WTC11 (cell line): Measurements from ENCODE around the gene CA10. TPM values are rescaled to one million over a fixed set of nuclear protein-coding genes. Genes with fewer than 3 reads are reported as not detected.

Source experiments
- ATAC-seq: fragments of 200-7000 bp; cut with Tn5 transposase; 2 replicates; pipeline ENCODE4 v1.10.0; 2021; ENCODE audit warnings: mild to moderate bottlenecking, moderate library complexity
- CTCF ChIA-PET: fragments of 300-600 bp; sonication (Branson Sonifier 250); formaldehyde crosslinking; loops from one replicate; lab custom pipeline; 2021; ENCODE audit warnings: antibody characterized with exemption; lab: Charles Lee
- POLR2A ChIA-PET: fragments of 350-600 bp; sonication (Branson Sonifier 250); formaldehyde crosslinking; loops from one replicate; lab custom pipeline; 2021; ENCODE audit warnings: antibody characterized with exemption; lab: Charles Lee
- DNase-seq: peaks from one replicate; pipeline ENCODE4 v3.0.0; 2021; ENCODE audit warnings: low spot score
- H3K27ac Mint-ChIP-seq: 2 replicates; pipeline ENCODE4 v1.8.0; 2021; ENCODE audit warnings: mixed read lengths
- H3K27me3 Mint-ChIP-seq: 2 replicates; pipeline ENCODE4 v1.8.0; 2021; ENCODE audit warnings: low read depth, mild to moderate bottlenecking, moderate library complexity, mixed read lengths
- H3K36me3 Mint-ChIP-seq: 2 replicates; pipeline ENCODE4 v1.8.0; 2021; ENCODE audit warnings: mixed read lengths
- H3K4me1 Mint-ChIP-seq: 2 replicates; pipeline ENCODE4 v1.8.0; 2022; ENCODE audit warnings: mixed read lengths
- H3K4me3 Mint-ChIP-seq: 2 replicates; pipeline ENCODE4 v1.8.0; 2021; ENCODE audit warnings: mild to moderate bottlenecking, moderate library complexity, mixed read lengths
- H3K9me3 Mint-ChIP-seq: 2 replicates; pipeline ENCODE4 v1.8.0; 2021; ENCODE audit warnings: mixed read lengths
- AR ChIP-seq: fragments of 250-450 bp; sonication (Bioruptor Pico); IDR thresholded peaks from 2 replicates; pipeline ENCODE4 v1.9.0; 2021; ENCODE audit warnings: mild to moderate bottlenecking
- ARID4B ChIP-seq: sonication (generic); formaldehyde crosslinking; IDR thresholded peaks from 2 replicates; pipeline ENCODE4 v1.8.0; 2023; ENCODE audit warnings: missing genetic modification reagents, mild to moderate bottlenecking, borderline replicate concordance
- ATF1 ChIP-seq: sonication (generic); formaldehyde crosslinking; IDR thresholded peaks from 2 replicates; pipeline ENCODE4 v1.8.1; 2023; ENCODE audit warnings: mild to moderate bottlenecking, moderate library complexity, missing genetic modification reagents
- ATF2 ChIP-seq: sonication (generic); formaldehyde crosslinking; IDR thresholded peaks from 2 replicates; pipeline ENCODE4 v1.8.1; 2022; ENCODE audit warnings: low read depth, missing genetic modification reagents, borderline replicate concordance
- ATF3 ChIP-seq: sonication (generic); formaldehyde crosslinking; conservative IDR thresholded peaks from 2 replicates; pipeline ENCODE4 v1.8.1; 2022; ENCODE audit warnings: mild to moderate bottlenecking, missing genetic modification reagents
- CBFB ChIP-seq: sonication (generic); formaldehyde crosslinking; IDR thresholded peaks from 2 replicates; pipeline ENCODE4 v1.8.1; 2022; ENCODE audit warnings: mild to moderate bottlenecking, low read depth, missing genetic modification reagents
- EMX1 ChIP-seq: fragments of 250-450 bp; sonication (Bioruptor Pico); IDR thresholded peaks from 2 replicates; pipeline ENCODE4 v1.8.0; 2021; ENCODE audit warnings: mild to moderate bottlenecking
- ESRRA ChIP-seq: sonication (generic); formaldehyde crosslinking; IDR thresholded peaks from 2 replicates; pipeline ENCODE4 v1.8.1; 2022; ENCODE audit warnings: mild to moderate bottlenecking, missing genetic modification reagents, borderline replicate concordance
- MAX ChIP-seq: sonication (generic); formaldehyde crosslinking; IDR thresholded peaks from 2 replicates; pipeline ENCODE4 v1.8.0; 2022; ENCODE audit warnings: mild to moderate bottlenecking, missing genetic modification reagents
- PRRX2 ChIP-seq: fragments of 250-450 bp; sonication (Bioruptor Pico); IDR thresholded peaks from 2 replicates; pipeline ENCODE4 v1.8.0; 2021; ENCODE audit warnings: mild to moderate bottlenecking
- SMAD3 ChIP-seq: sonication (generic); formaldehyde crosslinking; IDR thresholded peaks from 2 replicates; pipeline ENCODE4 v1.8.0; 2022; ENCODE audit warnings: missing genetic modification reagents, mild to moderate bottlenecking, borderline replicate concordance
- SMAD4 ChIP-seq: sonication (generic); formaldehyde crosslinking; IDR thresholded peaks from 2 replicates; pipeline ENCODE4 v1.8.0; 2022; ENCODE audit warnings: mild to moderate bottlenecking, missing genetic modification reagents
- ZNF121 ChIP-seq: sonication (generic); formaldehyde crosslinking; IDR thresholded peaks from 2 replicates; pipeline ENCODE4 v1.8.0; 2023; ENCODE audit warnings: missing genetic modification reagents
- ZNF138 ChIP-seq: sonication (generic); formaldehyde crosslinking; conservative IDR thresholded peaks from 2 replicates; pipeline ENCODE4 v1.8.1; 2022; ENCODE audit warnings: mild to moderate bottlenecking, moderate library complexity, missing genetic modification reagents
- ZNF425 ChIP-seq: fragments of 250-450 bp; sonication (Bioruptor Pico); conservative IDR thresholded peaks from 2 replicates; pipeline ENCODE4 v1.9.0; 2021; ENCODE audit warnings: mild to moderate bottlenecking
- total RNA-seq: library from RNA; stranded (reverse); gene quantifications from 3 replicates; pipeline ENCODE4 v1.2.3, GENCODE V29; 2021

CA10 gene
- total RNA-seq, 1 experiment from 2014 or later = 0.90 TPM

GRCh38 chr17:51820766-51821165, 337.7 kb downstream of the CA10 start:
- H3K27me3 Mint-ChIP-seq = peaks cover 3% of the 10 kb centered on the region; the same call in 1 of the 2 replicates
- ATAC-seq (no peak), DNase-seq (no peak)
- H3K9me3 Mint-ChIP-seq = peaks cover 75% of the 10 kb centered on the region
- no peak overlapping the region for H3K4me3 Mint-ChIP-seq
- no peaks in the 10 kb centered on the region for H3K4me1 Mint-ChIP-seq
- ChIA-PET POLR2A (no interaction called here), CTCF (interaction anchor here (1.4 kb wide), 1 partner anchor 56 kb away, joined by 3 read pairs; no protein-coding TSS in a partner anchor)
- no peak for TF ChIP-seq ESRRA
- no peak for TF ChIP-seq EMX1
- peaks cover 38% of the 10 kb centered on the region for H3K36me3 Mint-ChIP-seq
- H3K27ac Mint-ChIP-seq = no peak overlapping the region

- POLR2A ChIA-PET = no interaction called here
- Mint-ChIP-seq H3K4me1 (no peaks in the 10 kb centered on the region), H3K36me3 (peaks cover 36% of the 10 kb centered on the region), H3K27me3 (peaks cover 6% of the 10 kb centered on the region; the same call in 1 of the 2 replicates), H3K9me3 (peaks cover 72% of the 10 kb centered on the region), H3K4me3 (no peak overlapping the region), H3K27ac (no peak overlapping the region)
- ATAC-seq = no peak
- no peak for DNase-seq
- TF ChIP-seq CBFB (CRISPR knock-in tag) = no peak
- no peak for TF ChIP-seq ATF3 (CRISPR knock-in tag)
- TF ChIP-seq AR (CRISPR knock-in tag) = no peak
- CTCF ChIA-PET = interaction anchor here (1.4 kb wide), 1 partner anchor 56 kb away, joined by 3 read pairs; no protein-coding TSS in a partner anchor
Measured at GRCh38 chr17:51820252-51820651, 338.3 kb downstream of the CA10 start.

GRCh38 chr17:51819341-51820219, 338.9 kb downstream of the CA10 start:
- no peak overlapping the region for H3K27ac Mint-ChIP-seq
- peaks cover 3% of the 10 kb centered on the region; the same call in 1 of the 2 replicates for H3K27me3 Mint-ChIP-seq
- H3K9me3 Mint-ChIP-seq = peaks cover 72% of the 10 kb centered on the region
- H3K4me3 Mint-ChIP-seq = no peak overlapping the region
- peaks cover 3% of the 10 kb centered on the region; the same call in 1 of the 2 replicates for H3K4me1 Mint-ChIP-seq
- no peak for TF ChIP-seq ZNF121 (CRISPR knock-in tag)
- TF ChIP-seq MAX (CRISPR knock-in tag) = no peak
- no peak for TF ChIP-seq SMAD3 (CRISPR knock-in tag)
- no peak for TF ChIP-seq ESRRA
- TF ChIP-seq ARID4B (CRISPR knock-in tag) = no peak
- no peak for TF ChIP-seq ATF2
- no peak for TF ChIP-seq PRRX2 (CRISPR knock-in tag)
- TF ChIP-seq SMAD4 = no peak
- TF ChIP-seq ATF1 (CRISPR knock-in tag) = no peak
- TF ChIP-seq ZNF425 (CRISPR knock-in tag) = no peak
- no peak for TF ChIP-seq ZNF138
- ChIA-PET CTCF (interaction anchor here (1.1 to 1.4 kb wide), 2 partner anchors 55 kb away, joined by 3 read pairs; no protein-coding TSS in a partner anchor), POLR2A (no interaction called here)
- H3K36me3 Mint-ChIP-seq = peaks cover 33% of the 10 kb centered on the region
- DNase-seq (no peak), ATAC-seq (no peak)
